Panc1 (cell line): ENCODE results near the gene TMEM163. TPM values are rescaled to one million over a fixed set of nuclear protein-coding genes. Genes with fewer than 3 reads are reported as not detected.
"Not testable (repeated sequence)": the region's sequence is repeated elsewhere in the genome, so short reads cannot be mapped to it uniquely, and the experiment has no call there.

Source experiments
- ATAC-seq: fragments of 200-7000 bp; cut with Tn5 transposase; 2 replicates; pipeline ENCODE4 v1.9.1; 2020; ENCODE audit warnings: mild to moderate bottlenecking, moderate library complexity
- BruUV-seq: library from RNA; stranded (reverse); fragments of 400-500 nt; replicated peaks from 2 replicates; lab custom pipeline; 2021; lab: Mats Ljungman, UMichigan
- CTCF ChIA-PET: fragments of 300-600 bp; sonication (Branson Sonifier 250); formaldehyde crosslinking; loops from one replicate; lab custom pipeline; 2022; ENCODE audit warnings: antibody characterized with exemption; lab: Charles Lee
- POLR2A ChIA-PET: fragments of 300-600 bp; sonication (Branson Sonifier 250); formaldehyde crosslinking; loops from one replicate; lab custom pipeline; 2022; ENCODE audit warnings: antibody characterized with exemption; lab: Charles Lee
- DNase-seq: peaks from one replicate; pipeline ENCODE4 v3.0.0-alpha.2; 2010; ENCODE audit warnings: low read depth, low spot score
- H3K27ac ChIP-seq: 2 replicates; pipeline ENCODE4 v1.5.1; 2011; ENCODE audit warnings: mild to moderate bottlenecking, low read length, inconsistent platforms
- H3K27me3 ChIP-seq: fragments of 200-500 bp; sonication (Bioruptor generic); 2 replicates; pipeline ENCODE4 v1.6.0; 2014; ENCODE audit warnings: low read length, inconsistent platforms; ENCODE audit not compliant: control insufficient read depth, insufficient read depth
- H3K36me3 ChIP-seq: fragments of 200-500 bp; sonication (Bioruptor generic); 2 replicates; pipeline ENCODE4 v1.5.1; 2014; ENCODE audit warnings: inconsistent platforms, mild to moderate bottlenecking, low read length, moderate library complexity; ENCODE audit not compliant: control insufficient read depth, insufficient read depth
- H3K4me1 ChIP-seq: 2 replicates; pipeline ENCODE4 v1.5.1; 2011; ENCODE audit warnings: inconsistent platforms, mild to moderate bottlenecking, low read length, moderate library complexity; ENCODE audit not compliant: control insufficient read depth, insufficient read depth
- H3K4me3 ChIP-seq, 2 experiments: 2 replicates each; pipeline ENCODE4 v1.5.1; 2011 to 2012; ENCODE audit warnings: low read depth in 2 of 2, low read length in 2 of 2, mild to moderate bottlenecking in 2 of 2, inconsistent platforms in 1 of 2, moderate library complexity in 1 of 2
- H3K9me3 ChIP-seq: fragments of 200-500 bp; sonication (Bioruptor generic); 2 replicates; pipeline ENCODE4 v1.5.1; 2014; ENCODE audit warnings: low read depth, mild to moderate bottlenecking, inconsistent platforms, low read length, moderate library complexity; ENCODE audit not compliant: control insufficient read depth, insufficient read depth
- SIN3A ChIP-seq: IDR thresholded peaks from 2 replicates; pipeline ENCODE4 v1.6.1; 2012; ENCODE audit warnings: low read depth, mild to moderate bottlenecking, low read length, moderate library complexity, borderline replicate concordance; ENCODE audit not compliant: insufficient read depth
- TCF7L2 ChIP-seq: IDR thresholded peaks from 2 replicates; pipeline ENCODE4 v1.6.1; 2011; ENCODE audit warnings: mild to moderate bottlenecking, low read depth, low read length, inconsistent platforms
- in situ Hi-C: cut with HindIII; loops from 2 replicates; pipeline ENCODE4 v1.10.0; 2016; ENCODE audit warnings: low sequenced_read_pairs, low pct_unique_long_range_greater_than_20kb
- intact Hi-C: fragments of 100-400 bp; cut with micrococcal nuclease; formaldehyde crosslinking; loops from one replicate; pipeline ENCODE4 v1.10.0; 2022; ENCODE audit not compliant: unreplicated experiment
- total RNA-seq: library from RNA; stranded (reverse); gene quantifications from one replicate; pipeline ENCODE4 v1.2.1, GENCODE V29; 2021; ENCODE audit not compliant: unreplicated experiment
- TF ChIP-seq, protein P1 (sequence below), 2 experiments: IDR thresholded peaks; 2 replicates each; pipeline ENCODE4 v1.6.1; 2011 to 2012; ENCODE audit warnings: low read depth in 2 of 2, control low read depth in 1 of 2, low read length in 1 of 2, mild to moderate bottlenecking in 1 of 2, moderate library complexity in 1 of 2; ENCODE audit not compliant: insufficient read depth in 1 of 2

Gene TMEM163
- total RNA-seq, 1 experiment from 2014 or later = not detected

DNA sequence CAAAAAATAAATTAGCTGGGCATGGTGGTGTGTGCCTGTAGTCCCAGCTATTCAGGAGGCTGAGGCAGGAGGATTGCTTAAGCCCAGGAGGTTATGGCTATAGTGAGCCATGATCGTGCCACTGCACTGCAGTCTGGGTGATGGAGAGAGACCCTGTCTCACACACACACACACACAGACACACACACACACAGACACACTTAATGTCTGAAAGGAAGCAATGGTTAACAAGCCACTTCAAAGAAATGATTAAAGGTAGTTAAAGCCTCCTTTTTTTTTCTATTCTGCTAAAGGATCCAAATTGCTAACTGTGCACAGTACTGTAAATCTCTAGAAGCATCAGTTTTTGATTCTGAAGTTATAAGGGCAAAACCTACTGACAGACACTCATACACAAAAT, 211.1 kb downstream of the TMEM163 start:
- peaks cover 9% of the 10 kb centered on the region for H3K27me3 ChIP-seq
- no peak overlapping the region for H3K27ac ChIP-seq
- no peaks in the 10 kb centered on the region for H3K4me1 ChIP-seq
- ChIA-PET CTCF (no interaction called here), POLR2A (no interaction called here)
- no TSS peak for BruUV-seq
- in situ Hi-C loops (no loop called here), intact Hi-C loops (no loop called here)
- no peaks in the 10 kb centered on the region for H3K9me3 ChIP-seq
- TF ChIP-seq SIN3A = no peak
- no peak for TF ChIP-seq TCF7L2
- no peak overlapping the region for H3K4me3 ChIP-seq
- no peak for DNase-seq
- H3K36me3 ChIP-seq = no peaks in the 10 kb centered on the region
- no peak for ATAC-seq

DNA sequence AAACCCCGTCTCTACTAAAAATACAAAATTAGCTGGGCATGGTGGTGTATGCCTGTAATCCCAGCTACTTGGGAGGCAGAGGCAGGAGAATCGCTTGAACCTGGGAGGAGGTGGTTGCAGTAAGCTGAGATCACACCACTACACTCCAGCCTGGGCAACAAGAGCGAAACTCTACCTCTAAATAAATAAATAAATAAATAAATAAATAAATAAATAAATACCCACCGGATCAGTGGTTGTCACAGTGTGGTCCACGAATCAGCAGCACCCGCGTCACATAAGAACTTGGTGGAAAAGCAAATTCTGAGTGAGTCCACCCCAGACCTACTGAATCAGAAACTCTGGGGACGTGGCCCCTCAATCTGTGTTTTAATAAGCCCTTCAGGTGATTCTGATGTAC, 211.6 kb downstream of the TMEM163 start:
- intact Hi-C loops, ATAC-seq, H3K4me1 ChIP-seq, DNase-seq, H3K27me3 ChIP-seq, in situ Hi-C loops, H3K4me3 ChIP-seq, BruUV-seq, H3K9me3 ChIP-seq, POLR2A ChIA-PET, H3K27ac ChIP-seq, CTCF ChIA-PET, H3K36me3 ChIP-seq: not testable (repeated sequence)

DNA sequence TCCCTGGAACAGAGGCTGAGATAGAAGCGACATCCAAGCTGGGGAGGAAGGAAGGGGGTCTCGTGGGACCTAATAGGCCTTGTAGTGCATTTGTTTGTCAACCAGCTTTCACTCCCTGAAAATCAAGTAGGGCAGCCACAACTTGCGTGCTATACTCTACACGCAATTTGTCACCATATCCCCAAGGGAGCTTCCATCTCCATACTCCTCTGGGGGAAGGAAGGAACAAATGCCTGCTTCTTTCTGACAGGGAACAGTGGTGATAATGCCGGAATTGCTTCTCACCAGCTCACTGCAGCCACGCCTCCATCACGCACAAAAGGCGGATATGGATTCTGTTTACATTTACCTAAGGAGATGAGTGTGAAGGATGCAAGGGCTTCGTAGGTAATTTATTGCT, 213.4 kb downstream of the TMEM163 start:
- CTCF ChIA-PET = no interaction called here
- POLR2A ChIA-PET = no interaction called here

More for the DNA sequence above, 213.4 kb downstream of the TMEM163 start:
- Histone ChIP-seq H3K27me3 (peaks cover 6% of the 10 kb centered on the region), H3K9me3 (no peaks in the 10 kb centered on the region), H3K4me3 (no peak overlapping the region), H3K36me3 (no peaks in the 10 kb centered on the region), H3K27ac (no peak overlapping the region), H3K4me1 (no peaks in the 10 kb centered on the region)
- DNase-seq (no peak), ATAC-seq (no peak)
- no TSS peak for BruUV-seq
- in situ Hi-C loops = no loop called here
- intact Hi-C loops = no loop called here
- TF ChIP-seq, protein P1, sequence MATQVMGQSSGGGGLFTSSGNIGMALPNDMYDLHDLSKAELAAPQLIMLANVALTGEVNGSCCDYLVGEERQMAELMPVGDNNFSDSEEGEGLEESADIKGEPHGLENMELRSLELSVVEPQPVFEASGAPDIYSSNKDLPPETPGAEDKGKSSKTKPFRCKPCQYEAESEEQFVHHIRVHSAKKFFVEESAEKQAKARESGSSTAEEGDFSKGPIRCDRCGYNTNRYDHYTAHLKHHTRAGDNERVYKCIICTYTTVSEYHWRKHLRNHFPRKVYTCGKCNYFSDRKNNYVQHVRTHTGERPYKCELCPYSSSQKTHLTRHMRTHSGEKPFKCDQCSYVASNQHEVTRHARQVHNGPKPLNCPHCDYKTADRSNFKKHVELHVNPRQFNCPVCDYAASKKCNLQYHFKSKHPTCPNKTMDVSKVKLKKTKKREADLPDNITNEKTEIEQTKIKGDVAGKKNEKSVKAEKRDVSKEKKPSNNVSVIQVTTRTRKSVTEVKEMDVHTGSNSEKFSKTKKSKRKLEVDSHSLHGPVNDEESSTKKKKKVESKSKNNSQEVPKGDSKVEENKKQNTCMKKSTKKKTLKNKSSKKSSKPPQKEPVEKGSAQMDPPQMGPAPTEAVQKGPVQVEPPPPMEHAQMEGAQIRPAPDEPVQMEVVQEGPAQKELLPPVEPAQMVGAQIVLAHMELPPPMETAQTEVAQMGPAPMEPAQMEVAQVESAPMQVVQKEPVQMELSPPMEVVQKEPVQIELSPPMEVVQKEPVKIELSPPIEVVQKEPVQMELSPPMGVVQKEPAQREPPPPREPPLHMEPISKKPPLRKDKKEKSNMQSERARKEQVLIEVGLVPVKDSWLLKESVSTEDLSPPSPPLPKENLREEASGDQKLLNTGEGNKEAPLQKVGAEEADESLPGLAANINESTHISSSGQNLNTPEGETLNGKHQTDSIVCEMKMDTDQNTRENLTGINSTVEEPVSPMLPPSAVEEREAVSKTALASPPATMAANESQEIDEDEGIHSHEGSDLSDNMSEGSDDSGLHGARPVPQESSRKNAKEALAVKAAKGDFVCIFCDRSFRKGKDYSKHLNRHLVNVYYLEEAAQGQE (IDR thresholded peaks at IDR 0.05; ENCODE audit: insufficient read depth in 1 of 2, low read depth in 2 of 2, low read length in 1 of 2) = no peak
- TF ChIP-seq TCF7L2 = no peak
- TF ChIP-seq SIN3A = no peak
